Lower leg skin (tissue), 3 donors: ENCODE data around the gene TMC7.

ENCODE experiments used
- CTCF ChIP-seq, 3 donors: fragments of 450-650 bp; IDR thresholded peaks; one replicate each; pipeline ENCODE4 v1.5.1; 2016; ENCODE audit warnings: antibody characterized with exemption in 3 of 3, mild to moderate bottlenecking in 3 of 3, moderate library complexity in 2 of 3
- POLR2A ChIP-seq, 2 donors: fragments of 450-650 bp; IDR thresholded peaks; one replicate each; pipeline ENCODE4 v1.6.1; 2016 to 2017; ENCODE audit warnings: antibody characterized with exemption in 2 of 2, mild to moderate bottlenecking in 1 of 2, moderate library complexity in 1 of 2

- TF ChIP-seq CTCF (IDR thresholded peaks at IDR 0.05) (peak in 1 of 3 donors; percentile 75), POLR2A (IDR thresholded peaks at IDR 0.05) (no peak)
Measured at GRCh38 chr16:19086322-19087199, 102.8 kb downstream of the TMC7 start.
